Measurements from ENCODE around the gene KAZN.

DNA sequence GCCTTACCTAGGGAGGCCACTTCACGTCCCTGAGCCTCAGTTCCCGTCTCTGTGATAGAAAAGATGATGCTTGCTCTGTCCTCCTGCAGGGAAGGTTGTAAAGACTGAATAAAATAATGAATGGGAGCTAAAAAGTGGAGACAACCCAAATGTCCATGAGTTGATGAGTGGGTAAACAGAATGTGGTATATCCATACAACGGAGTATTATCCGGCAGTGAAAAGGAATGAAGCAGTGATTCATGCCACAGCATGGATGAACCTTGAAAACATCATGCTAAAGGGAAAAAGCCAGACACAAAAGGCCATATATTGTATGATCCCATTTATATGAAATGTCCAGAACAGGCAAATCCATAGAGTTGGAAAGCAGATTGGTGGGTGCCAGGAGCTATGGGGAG lies 77.9 kb downstream of the KAZN start:
- no peak for TF ChIP-seq TEAD4 (IDR thresholded peaks at IDR 0.05; ENCODE audit: borderline replicate concordance, insufficient read depth)
- TF ChIP-seq RXRA (IDR thresholded peaks at IDR 0.05; ENCODE audit: borderline replicate concordance, low read depth): no peak
- TF ChIP-seq, protein P1, sequence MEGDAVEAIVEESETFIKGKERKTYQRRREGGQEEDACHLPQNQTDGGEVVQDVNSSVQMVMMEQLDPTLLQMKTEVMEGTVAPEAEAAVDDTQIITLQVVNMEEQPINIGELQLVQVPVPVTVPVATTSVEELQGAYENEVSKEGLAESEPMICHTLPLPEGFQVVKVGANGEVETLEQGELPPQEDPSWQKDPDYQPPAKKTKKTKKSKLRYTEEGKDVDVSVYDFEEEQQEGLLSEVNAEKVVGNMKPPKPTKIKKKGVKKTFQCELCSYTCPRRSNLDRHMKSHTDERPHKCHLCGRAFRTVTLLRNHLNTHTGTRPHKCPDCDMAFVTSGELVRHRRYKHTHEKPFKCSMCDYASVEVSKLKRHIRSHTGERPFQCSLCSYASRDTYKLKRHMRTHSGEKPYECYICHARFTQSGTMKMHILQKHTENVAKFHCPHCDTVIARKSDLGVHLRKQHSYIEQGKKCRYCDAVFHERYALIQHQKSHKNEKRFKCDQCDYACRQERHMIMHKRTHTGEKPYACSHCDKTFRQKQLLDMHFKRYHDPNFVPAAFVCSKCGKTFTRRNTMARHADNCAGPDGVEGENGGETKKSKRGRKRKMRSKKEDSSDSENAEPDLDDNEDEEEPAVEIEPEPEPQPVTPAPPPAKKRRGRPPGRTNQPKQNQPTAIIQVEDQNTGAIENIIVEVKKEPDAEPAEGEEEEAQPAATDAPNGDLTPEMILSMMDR (IDR thresholded peaks at IDR 0.05): no peak
- TF ChIP-seq, protein P2, sequence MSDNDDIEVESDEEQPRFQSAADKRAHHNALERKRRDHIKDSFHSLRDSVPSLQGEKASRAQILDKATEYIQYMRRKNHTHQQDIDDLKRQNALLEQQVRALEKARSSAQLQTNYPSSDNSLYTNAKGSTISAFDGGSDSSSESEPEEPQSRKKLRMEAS (IDR thresholded peaks at IDR 0.05; ENCODE audit: low read depth): no peak
- TF ChIP-seq CHD2 (IDR thresholded peaks at IDR 0.05; ENCODE audit: low read length, partially characterized antibody): no peak
- TF ChIP-seq, protein P3, sequence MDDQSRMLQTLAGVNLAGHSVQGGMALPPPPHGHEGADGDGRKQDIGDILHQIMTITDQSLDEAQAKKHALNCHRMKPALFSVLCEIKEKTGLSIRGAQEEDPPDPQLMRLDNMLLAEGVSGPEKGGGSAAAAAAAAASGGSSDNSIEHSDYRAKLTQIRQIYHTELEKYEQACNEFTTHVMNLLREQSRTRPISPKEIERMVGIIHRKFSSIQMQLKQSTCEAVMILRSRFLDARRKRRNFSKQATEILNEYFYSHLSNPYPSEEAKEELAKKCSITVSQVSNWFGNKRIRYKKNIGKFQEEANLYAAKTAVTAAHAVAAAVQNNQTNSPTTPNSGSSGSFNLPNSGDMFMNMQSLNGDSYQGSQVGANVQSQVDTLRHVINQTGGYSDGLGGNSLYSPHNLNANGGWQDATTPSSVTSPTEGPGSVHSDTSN (IDR thresholded peaks at IDR 0.05): no peak
